ENCODE data around the gene TRUB1. TPM values are rescaled to one million over a fixed set of nuclear protein-coding genes. Genes with fewer than 3 reads are reported as not detected.

Gene TRUB1
- total RNA-seq, 1 donor from 2014 or later = 18.7 TPM

DNA sequence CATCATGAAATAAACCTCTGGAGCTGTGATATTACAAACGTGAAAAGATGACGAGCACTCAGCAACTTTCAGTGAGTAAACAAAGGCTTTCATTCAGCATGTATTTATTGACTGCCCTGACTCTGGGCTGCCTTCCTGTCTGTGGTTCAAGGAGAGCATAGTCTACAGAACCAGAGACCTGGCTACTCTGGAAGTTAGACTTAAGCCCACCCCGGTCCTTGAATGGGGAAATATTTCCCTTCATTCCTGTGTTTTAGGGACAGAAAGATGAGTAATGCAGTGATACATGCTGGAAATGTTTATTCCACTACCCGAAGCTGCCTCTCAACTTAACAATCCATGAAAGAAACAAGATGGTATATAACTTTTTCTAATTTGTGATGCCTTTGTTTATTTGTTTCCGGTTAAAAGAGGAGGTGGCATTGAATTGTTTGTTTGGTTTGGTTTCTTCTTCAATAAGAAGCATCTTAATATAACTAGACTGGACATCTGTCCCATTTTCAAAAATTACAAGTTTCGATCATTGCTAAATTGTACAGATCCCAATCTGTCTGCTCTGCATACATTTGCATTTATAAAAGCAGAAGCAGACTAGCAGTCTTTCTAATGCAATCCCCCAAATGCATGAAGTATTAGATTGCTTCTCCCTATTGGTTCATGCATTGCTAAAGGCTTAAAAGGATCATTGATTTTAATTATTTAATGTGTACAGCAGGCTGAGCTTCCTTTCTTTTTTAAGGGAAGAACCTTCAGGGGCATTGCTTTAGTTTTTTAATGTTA is 57.7 kb downstream of the TRUB1 start:
- no peaks in the 10 kb centered on the region for H3K27me3 Mint-ChIP-seq (ENCODE audit: low read depth)
- TF ChIP-seq, protein P1, sequence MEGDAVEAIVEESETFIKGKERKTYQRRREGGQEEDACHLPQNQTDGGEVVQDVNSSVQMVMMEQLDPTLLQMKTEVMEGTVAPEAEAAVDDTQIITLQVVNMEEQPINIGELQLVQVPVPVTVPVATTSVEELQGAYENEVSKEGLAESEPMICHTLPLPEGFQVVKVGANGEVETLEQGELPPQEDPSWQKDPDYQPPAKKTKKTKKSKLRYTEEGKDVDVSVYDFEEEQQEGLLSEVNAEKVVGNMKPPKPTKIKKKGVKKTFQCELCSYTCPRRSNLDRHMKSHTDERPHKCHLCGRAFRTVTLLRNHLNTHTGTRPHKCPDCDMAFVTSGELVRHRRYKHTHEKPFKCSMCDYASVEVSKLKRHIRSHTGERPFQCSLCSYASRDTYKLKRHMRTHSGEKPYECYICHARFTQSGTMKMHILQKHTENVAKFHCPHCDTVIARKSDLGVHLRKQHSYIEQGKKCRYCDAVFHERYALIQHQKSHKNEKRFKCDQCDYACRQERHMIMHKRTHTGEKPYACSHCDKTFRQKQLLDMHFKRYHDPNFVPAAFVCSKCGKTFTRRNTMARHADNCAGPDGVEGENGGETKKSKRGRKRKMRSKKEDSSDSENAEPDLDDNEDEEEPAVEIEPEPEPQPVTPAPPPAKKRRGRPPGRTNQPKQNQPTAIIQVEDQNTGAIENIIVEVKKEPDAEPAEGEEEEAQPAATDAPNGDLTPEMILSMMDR (IDR thresholded peaks at IDR 0.05) = no peak
- no peaks in the 10 kb centered on the region for H3K9me3 Mint-ChIP-seq (ENCODE audit: low read depth)
- DNase-seq (ENCODE audit: low spot score) = no peak
- peaks cover 4% of the 10 kb centered on the region for H3K36me3 Mint-ChIP-seq (ENCODE audit: low read depth)
- peak overlapping the region; percentile 92 for H3K27ac Mint-ChIP-seq (ENCODE audit: unreplicated experiment)
- no peak overlapping the region for H3K4me3 Mint-ChIP-seq (ENCODE audit: unreplicated experiment)
- peaks cover 36% of the 10 kb centered on the region for H3K4me1 Mint-ChIP-seq (ENCODE audit: low read depth)

DNA sequence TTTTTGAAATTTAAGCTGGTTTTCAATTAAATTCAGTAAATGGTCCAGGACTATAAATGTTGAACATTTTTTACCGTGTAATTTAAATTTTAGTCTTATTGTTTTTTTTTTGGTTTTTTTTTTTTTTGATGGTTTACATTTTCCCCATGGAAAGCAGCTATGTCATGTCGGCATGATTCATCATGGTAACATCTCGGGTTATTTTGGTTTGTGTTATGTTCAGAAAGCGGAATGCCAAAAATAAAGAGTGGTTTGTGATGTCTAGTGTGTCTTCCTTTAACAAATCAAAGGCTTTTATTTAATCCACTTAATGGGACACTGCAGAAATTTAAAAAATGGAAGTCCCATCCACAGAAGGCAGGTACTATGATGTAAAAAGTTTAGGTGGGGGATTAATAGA is 58.5 kb downstream of the TRUB1 start:
- no peaks in the 10 kb centered on the region for H3K27me3 Mint-ChIP-seq (ENCODE audit: low read depth)
- peaks cover 4% of the 10 kb centered on the region for H3K36me3 Mint-ChIP-seq (ENCODE audit: low read depth)
- H3K27ac Mint-ChIP-seq (ENCODE audit: unreplicated experiment) = peak overlapping the region; percentile 92
- TF ChIP-seq, protein P1 (IDR thresholded peaks at IDR 0.05) = no peak
- no peaks in the 10 kb centered on the region for H3K9me3 Mint-ChIP-seq (ENCODE audit: low read depth)
- H3K4me3 Mint-ChIP-seq (ENCODE audit: unreplicated experiment) = peak overlapping the region; percentile 33
- DNase-seq (ENCODE audit: low spot score) = no peak
- peaks cover 44% of the 10 kb centered on the region for H3K4me1 Mint-ChIP-seq (ENCODE audit: low read depth)

DNA sequence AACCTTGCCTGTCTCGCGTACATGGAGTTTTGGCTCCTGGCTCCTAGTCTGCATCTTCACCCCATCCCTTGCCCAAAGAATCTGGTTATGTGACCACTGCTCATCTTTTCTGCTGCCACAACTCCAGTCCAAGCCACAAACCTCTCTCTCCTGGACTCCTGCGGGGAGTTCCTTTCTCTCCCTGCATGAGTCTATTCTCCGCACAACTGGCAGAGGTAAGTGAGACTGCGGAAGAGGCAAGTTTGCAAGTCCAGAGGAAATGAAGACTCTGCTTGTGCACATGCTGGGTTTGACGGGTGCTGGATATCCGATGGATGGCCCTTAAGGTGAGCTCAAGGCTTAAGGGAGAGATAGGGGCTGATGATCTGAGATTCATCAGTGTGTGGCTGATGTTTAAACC is 61.0 kb downstream of the TRUB1 start:
- Mint-ChIP-seq H3K27me3 (ENCODE audit: low read depth) (no peaks in the 10 kb centered on the region), H3K27ac (ENCODE audit: unreplicated experiment) (no peak overlapping the region), H3K4me3 (ENCODE audit: unreplicated experiment) (no peak overlapping the region), H3K9me3 (ENCODE audit: low read depth) (no peaks in the 10 kb centered on the region), H3K4me1 (ENCODE audit: low read depth) (peaks cover 59% of the 10 kb centered on the region), H3K36me3 (ENCODE audit: low read depth) (peaks cover 2% of the 10 kb centered on the region)
- TF ChIP-seq, protein P1 (IDR thresholded peaks at IDR 0.05) = no peak
- DNase-seq (ENCODE audit: low spot score) = no peak

DNA sequence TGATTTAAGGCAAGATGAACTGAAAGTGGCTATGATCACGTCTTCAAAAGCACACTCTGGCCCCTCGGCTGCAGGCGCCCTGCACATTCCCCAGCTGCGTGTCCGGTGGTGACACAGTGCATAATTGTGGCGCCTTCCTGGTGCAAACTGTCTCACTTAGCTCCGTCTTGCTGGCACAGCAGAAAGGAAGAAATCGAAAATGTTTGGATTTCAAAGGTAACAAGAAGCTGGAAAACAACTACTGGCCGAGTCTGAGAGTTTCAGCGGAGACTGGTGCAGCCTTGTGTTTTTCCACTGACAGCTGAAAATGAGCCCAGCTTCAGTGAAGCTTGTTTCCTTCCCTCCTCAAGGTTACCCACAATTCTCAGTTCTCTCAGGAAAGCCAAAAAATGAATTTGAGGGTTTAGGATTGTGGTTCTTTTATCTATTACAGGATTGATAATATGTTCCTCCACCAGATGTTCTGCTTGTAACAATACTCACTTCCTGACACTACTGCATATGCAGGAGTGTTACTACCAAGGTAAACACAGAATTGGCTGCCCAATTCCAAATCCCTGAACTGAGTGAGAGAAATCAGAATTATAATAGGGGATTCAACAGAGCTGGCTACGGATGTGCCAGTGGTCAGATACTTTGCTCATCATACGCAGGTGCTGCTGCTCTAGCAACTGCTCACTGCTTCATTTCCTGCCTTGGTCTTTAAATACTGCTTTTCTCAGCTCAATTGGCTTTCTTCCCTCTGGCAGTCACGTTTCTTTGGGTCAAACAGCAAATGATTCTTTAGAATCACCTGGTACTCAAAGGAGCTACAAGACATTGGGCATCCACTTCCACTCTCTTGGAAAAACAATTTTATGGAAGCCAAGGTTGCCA is 63.7 kb downstream of the TRUB1 start:
- Mint-ChIP-seq H3K27ac (ENCODE audit: unreplicated experiment) (peak overlapping the region; percentile 84), H3K4me3 (ENCODE audit: unreplicated experiment) (peak overlapping the region; percentile 74), H3K36me3 (ENCODE audit: low read depth) (no peaks in the 10 kb centered on the region)

DNA sequence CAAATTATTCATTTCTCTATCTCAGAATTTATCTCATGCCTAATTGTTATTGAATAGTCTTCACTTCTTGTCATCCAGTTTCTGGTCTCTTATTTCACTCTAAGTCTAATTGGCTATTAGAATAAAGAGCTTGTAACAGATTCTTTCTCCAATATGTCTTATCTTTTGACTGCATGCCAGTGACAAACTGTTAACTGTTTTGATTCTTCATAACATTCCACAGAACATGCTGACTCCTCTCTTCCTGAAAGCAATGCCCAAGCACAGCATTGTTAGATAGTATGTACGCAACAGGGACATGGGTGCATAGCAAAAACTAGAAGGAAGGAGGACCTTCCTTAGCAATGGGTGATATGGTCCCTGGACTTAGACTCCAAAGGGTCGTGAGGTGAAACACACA is 65.4 kb downstream of the TRUB1 start:
- TF ChIP-seq, protein P1 (IDR thresholded peaks at IDR 0.05) = no peak
- no peak overlapping the region for H3K4me3 Mint-ChIP-seq (ENCODE audit: unreplicated experiment)
- H3K36me3 Mint-ChIP-seq (ENCODE audit: low read depth) = no peaks in the 10 kb centered on the region
- H3K27ac Mint-ChIP-seq (ENCODE audit: unreplicated experiment) = no peak overlapping the region
- DNase-seq (ENCODE audit: low spot score) = no peak
- no peaks in the 10 kb centered on the region for H3K9me3 Mint-ChIP-seq (ENCODE audit: low read depth)
- H3K27me3 Mint-ChIP-seq (ENCODE audit: low read depth) = no peaks in the 10 kb centered on the region
- H3K4me1 Mint-ChIP-seq (ENCODE audit: low read depth) = peaks cover 28% of the 10 kb centered on the region

More for the DNA sequence above, 63.7 kb downstream of the TRUB1 start:
- Mint-ChIP-seq H3K27me3 (ENCODE audit: low read depth) (no peaks in the 10 kb centered on the region), H3K9me3 (ENCODE audit: low read depth) (no peaks in the 10 kb centered on the region), H3K4me1 (ENCODE audit: low read depth) (peaks cover 36% of the 10 kb centered on the region)
- TF ChIP-seq, protein P1 (IDR thresholded peaks at IDR 0.05) = no peak
- no peak for DNase-seq (ENCODE audit: low spot score)

All from chondrocyte (in vitro differentiated cells).